DND-41 (cell line): Measurements from ENCODE around the gene NOX5.

Experiments
- CTCF ChIP-seq: IDR thresholded peaks from 2 replicates; pipeline ENCODE4 v1.5.1; 2012; ENCODE audit warnings: borderline replicate concordance, low read length, moderate library complexity, mild to moderate bottlenecking; ENCODE audit not compliant: poor library complexity, severe bottlenecking; ENCODE audit errors: extremely low read depth
- EZH2 ChIP-seq: IDR thresholded peaks from 3 replicates; pipeline ENCODE4 v1.6.1; 2012; ENCODE audit warnings: borderline replicate concordance, low read depth, mild to moderate bottlenecking, moderate library complexity, low read length, inconsistent platforms; ENCODE audit not compliant: severe bottlenecking

- TF ChIP-seq CTCF = no peak
- no peak for TF ChIP-seq EZH2
Measured at GRCh38 chr15:69037977-69038376, 23.5 kb downstream of the NOX5 start.
